ENCODE data around the gene FBXO2.
A peak's percentile ranks its signal among the peaks of the same experiment; 100 is the strongest.

- 0 out of 2 replicates have a peak, but pooled peaks have one; percentile 17 for TF ChIP-seq CTCF (conservative IDR thresholded peaks at IDR 0.05; ENCODE audit: low read length)
- TF ChIP-seq EZH2phosphoT487 (IDR thresholded peaks at IDR 0.05; ENCODE audit: borderline replicate concordance) = no peak
Measured at GRCh38 chr1:11690397-11691301, 36.4 kb upstream of the FBXO2 start.
